Esophagus squamous epithelium (tissue), 4 donors: Measurements from ENCODE around the gene CCDC85C.

Experiments used
- CTCF ChIP-seq, 6 experiments: fragments of 450-650 bp in 4 of 6; fragments of 200-600 bp in 2 of 6; sonication (generic) in 2 of 6; IDR thresholded peaks; one replicate each; pipeline ENCODE4 v1.5.1; 2016 to 2019; ENCODE audit warnings: antibody characterized with exemption in 6 of 6, mild to moderate bottlenecking in 4 of 6, moderate library complexity in 4 of 6
- POLR2A ChIP-seq, 4 donors: fragments of 450-650 bp; IDR thresholded peaks; one replicate each; pipeline ENCODE4 v1.6.1; 2017; ENCODE audit warnings: antibody characterized with exemption in 4 of 4, mild to moderate bottlenecking in 4 of 4, moderate library complexity in 3 of 4

- TF ChIP-seq POLR2A (IDR thresholded peaks at IDR 0.05) (no peak), CTCF (IDR thresholded peaks at IDR 0.05) (no peak)
Measured at GRCh38 chr14:99579120-99579836, 24.7 kb downstream of the CCDC85C start.
